MM.1S (cell line): ENCODE results near the gene FBXO38.

ENCODE experiments used
- DNase-seq: peaks from one replicate; pipeline ENCODE4 v3.0.0-alpha.2; 2015
- H2AFZ ChIP-seq: fragments of 300-600 bp; sonication (generic); 2 replicates; pipeline ENCODE4 v1.6.0; 2016; ENCODE audit warnings: antibody characterized with exemption, low read length
- H3F3A ChIP-seq: fragments of 300-600 bp; sonication (generic); 2 replicates; pipeline ENCODE4 v1.6.1; 2016; ENCODE audit warnings: mild to moderate bottlenecking, antibody characterized with exemption, low read length, moderate library complexity, mixed read lengths; ENCODE audit not compliant: insufficient read depth
- H3K27ac ChIP-seq: fragments of 300-600 bp; sonication (generic); 2 replicates; pipeline ENCODE4 v1.5.1; 2016; ENCODE audit warnings: mild to moderate bottlenecking, low read length
- H3K27me3 ChIP-seq: fragments of 300-600 bp; sonication (generic); replicated peaks from 2 replicates; pipeline ENCODE4 v1.6.0; 2016; ENCODE audit warnings: low read length; ENCODE audit not compliant: insufficient read depth
- H3K36me3 ChIP-seq: fragments of 300-600 bp; sonication (generic); replicated peaks from 2 replicates; pipeline ENCODE4 v1.6.1; 2016; ENCODE audit warnings: mild to moderate bottlenecking, low read length, mixed read lengths; ENCODE audit not compliant: insufficient read depth
- H3K4me1 ChIP-seq: fragments of 300-600 bp; sonication (generic); 2 replicates; pipeline ENCODE4 v1.6.1; 2016; ENCODE audit warnings: low read length, mixed read lengths
- H3K4me2 ChIP-seq: fragments of 300-600 bp; sonication (generic); 2 replicates; pipeline ENCODE4 v1.6.0; 2016; ENCODE audit warnings: low read depth, low read length
- H3K4me3 ChIP-seq: fragments of 300-600 bp; sonication (generic); 2 replicates; pipeline ENCODE4 v1.5.1; 2016; ENCODE audit warnings: low read length, mixed read lengths
- H3K79me2 ChIP-seq: fragments of 300-600 bp; sonication (generic); 2 replicates; pipeline ENCODE4 v1.6.1; 2016; ENCODE audit warnings: mixed run types, low read length, mixed read lengths
- H3K9ac ChIP-seq: fragments of 300-600 bp; sonication (generic); 2 replicates; pipeline ENCODE4 v1.6.1; 2016; ENCODE audit warnings: low read length, mixed read lengths
- H3K9me2 ChIP-seq: fragments of 300-600 bp; sonication (generic); replicated peaks from 2 replicates; pipeline ENCODE4 v1.6.1; 2016; ENCODE audit warnings: mild to moderate bottlenecking, low read length, mixed read lengths; ENCODE audit not compliant: insufficient read depth
- H3K9me3 ChIP-seq: fragments of 300-600 bp; sonication (generic); replicated peaks from 2 replicates; pipeline ENCODE4 v1.6.1; 2016; ENCODE audit warnings: mild to moderate bottlenecking, low read length, mixed read lengths; ENCODE audit not compliant: insufficient read depth
- H4K20me1 ChIP-seq: fragments of 300-600 bp; sonication (generic); 2 replicates; pipeline ENCODE4 v1.6.1; 2016; ENCODE audit warnings: mild to moderate bottlenecking, low read length, moderate library complexity, mixed read lengths; ENCODE audit not compliant: insufficient read depth
- CTCF ChIP-seq: fragments of 300-600 bp; sonication (generic); IDR thresholded peaks from 2 replicates; pipeline ENCODE4 v1.5.1; 2016; ENCODE audit warnings: antibody characterized with exemption, low read length, mixed read lengths
- EZH2 ChIP-seq: fragments of 300-600 bp; sonication (generic); optimal IDR thresholded peaks from 2 replicates; pipeline ENCODE3; 2017; ENCODE audit warnings: low read depth, mild to moderate bottlenecking, antibody characterized with exemption, low read length, mixed read lengths
- EZH2phosphoT487 ChIP-seq: fragments of 300-600 bp; sonication (generic); IDR thresholded peaks from 2 replicates; pipeline ENCODE4 v1.6.1; 2018; ENCODE audit warnings: antibody characterized with exemption, low read length

Gene FBXO38

GRCh38 chr5:148376198-148376597 lies 7.6 kb upstream of the FBXO38 start:
- Histone ChIP-seq H3K9ac (no peak overlapping the region), H2AFZ (no peak overlapping the region), H3K4me3 (no peak overlapping the region), H3K79me2 (no peaks in the 10 kb centered on the region), H3K9me2 (no peaks in the 10 kb centered on the region), H3K4me2 (no peak overlapping the region), H3K36me3 (no peaks in the 10 kb centered on the region), H4K20me1 (no peaks in the 10 kb centered on the region), H3K27ac (no peak overlapping the region), H3K9me3 (no peaks in the 10 kb centered on the region), H3F3A (no peaks in the 10 kb centered on the region), H3K27me3 (no peaks in the 10 kb centered on the region), H3K4me1 (no peaks in the 10 kb centered on the region)
- no peak for TF ChIP-seq EZH2
- no peak for TF ChIP-seq CTCF
- no peak for TF ChIP-seq EZH2phosphoT487
- no peak for DNase-seq

- no peaks in the 10 kb centered on the region for H3K27me3 ChIP-seq
- TF ChIP-seq EZH2phosphoT487 (no peak), EZH2 (no peak), CTCF (no peak)
- H3K36me3 ChIP-seq = no peaks in the 10 kb centered on the region
These were observed 5.1 kb upstream of the FBXO38 start for GRCh38 chr5:148378670-148379069.

GRCh38 chr5:148379340-148379739 lies 4.4 kb upstream of the FBXO38 start:
- no peak for DNase-seq
- Histone ChIP-seq H3K4me3 (no peak overlapping the region), H3K36me3 (no peaks in the 10 kb centered on the region), H3F3A (no peaks in the 10 kb centered on the region), H2AFZ (no peak overlapping the region), H3K27me3 (no peaks in the 10 kb centered on the region), H3K9ac (no peak overlapping the region), H3K9me3 (no peaks in the 10 kb centered on the region), H3K4me1 (peaks cover 6% of the 10 kb centered on the region), H3K27ac (no peak overlapping the region), H3K9me2 (no peaks in the 10 kb centered on the region), H3K79me2 (peaks cover 6% of the 10 kb centered on the region), H3K4me2 (no peak overlapping the region), H4K20me1 (no peaks in the 10 kb centered on the region)
- TF ChIP-seq EZH2 (no peak), CTCF (no peak), EZH2phosphoT487 (no peak)

More at GRCh38 chr5:148378670-148379069, 5.1 kb upstream of the FBXO38 start:
- H3K27ac ChIP-seq = no peak overlapping the region
- H3K9ac ChIP-seq = no peak overlapping the region
- H3K4me1 ChIP-seq = peaks cover 6% of the 10 kb centered on the region
- H3K4me3 ChIP-seq = no peak overlapping the region
- no peaks in the 10 kb centered on the region for H3K9me2 ChIP-seq
- no peak overlapping the region for H3K4me2 ChIP-seq
- no peak overlapping the region for H2AFZ ChIP-seq
- H3K79me2 ChIP-seq = no peaks in the 10 kb centered on the region
- H4K20me1 ChIP-seq = no peaks in the 10 kb centered on the region
- H3F3A ChIP-seq = no peaks in the 10 kb centered on the region
- H3K9me3 ChIP-seq = no peaks in the 10 kb centered on the region
- DNase-seq = no peak
